Panc1 (cell line): ENCODE data around the gene STARD10. TPM values are rescaled to one million over a fixed set of nuclear protein-coding genes. Genes with fewer than 3 reads are reported as not detected.

ENCODE experiments used
- ATAC-seq: fragments of 200-7000 bp; cut with Tn5 transposase; 2 replicates; pipeline ENCODE4 v1.9.1; 2020; ENCODE audit warnings: mild to moderate bottlenecking, moderate library complexity
- BruUV-seq: library from RNA; stranded (reverse); fragments of 400-500 nt; replicated peaks from 2 replicates; lab custom pipeline; 2021; lab: Mats Ljungman, UMichigan
- CTCF ChIA-PET: fragments of 300-600 bp; sonication (Branson Sonifier 250); formaldehyde crosslinking; loops from one replicate; lab custom pipeline; 2022; ENCODE audit warnings: antibody characterized with exemption; lab: Charles Lee
- POLR2A ChIA-PET: fragments of 300-600 bp; sonication (Branson Sonifier 250); formaldehyde crosslinking; loops from one replicate; lab custom pipeline; 2022; ENCODE audit warnings: antibody characterized with exemption; lab: Charles Lee
- DNase-seq: peaks from one replicate; pipeline ENCODE4 v3.0.0-alpha.2; 2010; ENCODE audit warnings: low read depth, low spot score
- H3K27ac ChIP-seq: 2 replicates; pipeline ENCODE4 v1.5.1; 2011; ENCODE audit warnings: mild to moderate bottlenecking, low read length, inconsistent platforms
- H3K27me3 ChIP-seq: fragments of 200-500 bp; sonication (Bioruptor generic); 2 replicates; pipeline ENCODE4 v1.6.0; 2014; ENCODE audit warnings: low read length, inconsistent platforms; ENCODE audit not compliant: control insufficient read depth, insufficient read depth
- H3K36me3 ChIP-seq: fragments of 200-500 bp; sonication (Bioruptor generic); 2 replicates; pipeline ENCODE4 v1.5.1; 2014; ENCODE audit warnings: inconsistent platforms, mild to moderate bottlenecking, low read length, moderate library complexity; ENCODE audit not compliant: control insufficient read depth, insufficient read depth
- H3K4me1 ChIP-seq: 2 replicates; pipeline ENCODE4 v1.5.1; 2011; ENCODE audit warnings: inconsistent platforms, mild to moderate bottlenecking, low read length, moderate library complexity; ENCODE audit not compliant: control insufficient read depth, insufficient read depth
- H3K4me3 ChIP-seq, 2 experiments: 2 replicates each; pipeline ENCODE4 v1.5.1; 2011 to 2012; ENCODE audit warnings: low read depth in 2 of 2, low read length in 2 of 2, mild to moderate bottlenecking in 2 of 2, inconsistent platforms in 1 of 2, moderate library complexity in 1 of 2
- H3K9me3 ChIP-seq: fragments of 200-500 bp; sonication (Bioruptor generic); 2 replicates; pipeline ENCODE4 v1.5.1; 2014; ENCODE audit warnings: low read depth, mild to moderate bottlenecking, inconsistent platforms, low read length, moderate library complexity; ENCODE audit not compliant: control insufficient read depth, insufficient read depth
- POLR2AphosphoS5 ChIP-seq: IDR thresholded peaks from 2 replicates; pipeline ENCODE4 v1.6.1; 2012; ENCODE audit warnings: mild to moderate bottlenecking, low read depth, low read length, moderate library complexity
- SIN3A ChIP-seq: IDR thresholded peaks from 2 replicates; pipeline ENCODE4 v1.6.1; 2012; ENCODE audit warnings: low read depth, mild to moderate bottlenecking, low read length, moderate library complexity, borderline replicate concordance; ENCODE audit not compliant: insufficient read depth
- TCF7L2 ChIP-seq: IDR thresholded peaks from 2 replicates; pipeline ENCODE4 v1.6.1; 2011; ENCODE audit warnings: mild to moderate bottlenecking, low read depth, low read length, inconsistent platforms
- in situ Hi-C: cut with HindIII; loops from 2 replicates; pipeline ENCODE4 v1.10.0; 2016; ENCODE audit warnings: low sequenced_read_pairs, low pct_unique_long_range_greater_than_20kb
- intact Hi-C: fragments of 100-400 bp; cut with micrococcal nuclease; formaldehyde crosslinking; loops from one replicate; pipeline ENCODE4 v1.10.0; 2022; ENCODE audit not compliant: unreplicated experiment
- total RNA-seq: library from RNA; stranded (reverse); gene quantifications from one replicate; pipeline ENCODE4 v1.2.1, GENCODE V29; 2021; ENCODE audit not compliant: unreplicated experiment
- TF ChIP-seq, protein P1 (sequence below): fragments of 450-650 bp; IDR thresholded peaks from 2 replicates; pipeline ENCODE4 v1.5.1; 2017; ENCODE audit warnings: mild to moderate bottlenecking
- TF ChIP-seq, protein P2 (sequence below), 2 experiments: IDR thresholded peaks; 2 replicates each; pipeline ENCODE4 v1.6.1; 2011 to 2012; ENCODE audit warnings: low read depth in 2 of 2, control low read depth in 1 of 2, low read length in 1 of 2, mild to moderate bottlenecking in 1 of 2, moderate library complexity in 1 of 2; ENCODE audit not compliant: insufficient read depth in 1 of 2

Gene STARD10
- total RNA-seq, 1 experiment from 2014 or later: 32.1 TPM

DNA sequence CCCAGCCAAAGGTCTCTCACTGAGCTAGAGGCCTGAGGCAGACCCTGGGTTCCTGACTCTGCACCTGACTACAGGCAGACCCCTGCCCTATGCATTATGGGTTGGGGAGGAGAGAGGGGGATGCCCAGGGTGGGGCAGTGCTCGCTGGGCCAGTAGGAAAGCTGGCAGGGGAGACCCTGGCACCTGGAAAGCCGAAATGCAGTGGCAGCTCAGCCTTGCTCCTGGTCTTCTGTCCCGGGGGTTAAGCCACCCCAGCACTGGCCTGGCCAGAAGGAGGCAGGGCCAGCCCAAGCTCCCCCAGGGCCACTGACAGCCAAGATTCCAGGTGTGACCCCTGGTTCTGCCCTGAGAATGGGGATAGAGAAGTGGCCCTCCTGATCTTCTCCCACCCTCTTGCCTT, 47.0 kb downstream of the STARD10 start:
- TF ChIP-seq SIN3A: no peak
- TF ChIP-seq POLR2AphosphoS5: no peak
- no peak for TF ChIP-seq TCF7L2
- TF ChIP-seq, protein P1, sequence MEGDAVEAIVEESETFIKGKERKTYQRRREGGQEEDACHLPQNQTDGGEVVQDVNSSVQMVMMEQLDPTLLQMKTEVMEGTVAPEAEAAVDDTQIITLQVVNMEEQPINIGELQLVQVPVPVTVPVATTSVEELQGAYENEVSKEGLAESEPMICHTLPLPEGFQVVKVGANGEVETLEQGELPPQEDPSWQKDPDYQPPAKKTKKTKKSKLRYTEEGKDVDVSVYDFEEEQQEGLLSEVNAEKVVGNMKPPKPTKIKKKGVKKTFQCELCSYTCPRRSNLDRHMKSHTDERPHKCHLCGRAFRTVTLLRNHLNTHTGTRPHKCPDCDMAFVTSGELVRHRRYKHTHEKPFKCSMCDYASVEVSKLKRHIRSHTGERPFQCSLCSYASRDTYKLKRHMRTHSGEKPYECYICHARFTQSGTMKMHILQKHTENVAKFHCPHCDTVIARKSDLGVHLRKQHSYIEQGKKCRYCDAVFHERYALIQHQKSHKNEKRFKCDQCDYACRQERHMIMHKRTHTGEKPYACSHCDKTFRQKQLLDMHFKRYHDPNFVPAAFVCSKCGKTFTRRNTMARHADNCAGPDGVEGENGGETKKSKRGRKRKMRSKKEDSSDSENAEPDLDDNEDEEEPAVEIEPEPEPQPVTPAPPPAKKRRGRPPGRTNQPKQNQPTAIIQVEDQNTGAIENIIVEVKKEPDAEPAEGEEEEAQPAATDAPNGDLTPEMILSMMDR: no peak
- TF ChIP-seq, protein P2, sequence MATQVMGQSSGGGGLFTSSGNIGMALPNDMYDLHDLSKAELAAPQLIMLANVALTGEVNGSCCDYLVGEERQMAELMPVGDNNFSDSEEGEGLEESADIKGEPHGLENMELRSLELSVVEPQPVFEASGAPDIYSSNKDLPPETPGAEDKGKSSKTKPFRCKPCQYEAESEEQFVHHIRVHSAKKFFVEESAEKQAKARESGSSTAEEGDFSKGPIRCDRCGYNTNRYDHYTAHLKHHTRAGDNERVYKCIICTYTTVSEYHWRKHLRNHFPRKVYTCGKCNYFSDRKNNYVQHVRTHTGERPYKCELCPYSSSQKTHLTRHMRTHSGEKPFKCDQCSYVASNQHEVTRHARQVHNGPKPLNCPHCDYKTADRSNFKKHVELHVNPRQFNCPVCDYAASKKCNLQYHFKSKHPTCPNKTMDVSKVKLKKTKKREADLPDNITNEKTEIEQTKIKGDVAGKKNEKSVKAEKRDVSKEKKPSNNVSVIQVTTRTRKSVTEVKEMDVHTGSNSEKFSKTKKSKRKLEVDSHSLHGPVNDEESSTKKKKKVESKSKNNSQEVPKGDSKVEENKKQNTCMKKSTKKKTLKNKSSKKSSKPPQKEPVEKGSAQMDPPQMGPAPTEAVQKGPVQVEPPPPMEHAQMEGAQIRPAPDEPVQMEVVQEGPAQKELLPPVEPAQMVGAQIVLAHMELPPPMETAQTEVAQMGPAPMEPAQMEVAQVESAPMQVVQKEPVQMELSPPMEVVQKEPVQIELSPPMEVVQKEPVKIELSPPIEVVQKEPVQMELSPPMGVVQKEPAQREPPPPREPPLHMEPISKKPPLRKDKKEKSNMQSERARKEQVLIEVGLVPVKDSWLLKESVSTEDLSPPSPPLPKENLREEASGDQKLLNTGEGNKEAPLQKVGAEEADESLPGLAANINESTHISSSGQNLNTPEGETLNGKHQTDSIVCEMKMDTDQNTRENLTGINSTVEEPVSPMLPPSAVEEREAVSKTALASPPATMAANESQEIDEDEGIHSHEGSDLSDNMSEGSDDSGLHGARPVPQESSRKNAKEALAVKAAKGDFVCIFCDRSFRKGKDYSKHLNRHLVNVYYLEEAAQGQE (IDR thresholded peaks at IDR 0.05; ENCODE audit: insufficient read depth in 1 of 2, low read depth in 2 of 2, low read length in 1 of 2): no peak

DNA sequence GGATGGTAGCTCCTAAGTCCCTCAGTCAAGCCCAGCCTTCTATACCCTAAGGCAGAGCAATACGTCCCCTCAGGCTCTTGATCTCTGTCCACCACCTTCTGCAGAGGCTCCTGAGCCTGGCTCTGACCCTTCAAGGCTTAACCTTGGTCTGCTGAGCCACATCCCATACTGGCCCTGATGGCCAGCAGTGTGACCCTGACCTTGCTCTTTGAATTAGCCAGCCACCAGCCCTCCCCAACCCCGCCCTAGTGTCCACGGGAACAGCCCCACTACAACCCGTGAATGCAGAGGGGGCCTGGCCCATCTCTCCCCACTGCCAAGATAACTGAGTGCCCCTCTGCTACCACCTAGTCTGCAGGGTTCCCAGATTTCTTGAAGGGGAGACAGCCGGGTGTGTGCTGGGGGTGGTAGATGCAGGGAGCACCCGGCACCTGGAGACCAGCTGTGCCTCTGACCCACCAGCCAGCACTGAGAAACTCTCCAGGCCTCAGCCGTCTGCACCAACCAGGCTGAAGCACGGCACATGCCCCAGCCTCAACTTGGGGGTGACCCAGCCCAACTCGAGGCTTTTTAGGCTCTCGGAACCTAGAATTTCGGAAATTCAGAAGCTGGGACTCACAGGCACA, 47.8 kb downstream of the STARD10 start:
- no peak overlapping the region for H3K27ac ChIP-seq
- intact Hi-C loops (no loop called here), in situ Hi-C loops (no loop called here)
- DNase-seq (no peak), ATAC-seq (no peak)
- CTCF ChIA-PET: interaction anchor here (1.2 kb wide), 1 partner anchor 21 kb away, joined by 4 read pairs; no protein-coding TSS in a partner anchor
- H3K4me3 ChIP-seq: no peak overlapping the region
- H3K4me1 ChIP-seq: peaks cover 17% of the 10 kb centered on the region
- no peaks in the 10 kb centered on the region for H3K9me3 ChIP-seq
- no peaks in the 10 kb centered on the region for H3K36me3 ChIP-seq
- TF ChIP-seq, protein P1: no peak
- no peak for TF ChIP-seq SIN3A
- TF ChIP-seq, protein P2 (IDR thresholded peaks at IDR 0.05; ENCODE audit: insufficient read depth in 1 of 2, low read depth in 2 of 2, low read length in 1 of 2): no peak
- no peak for TF ChIP-seq TCF7L2
- TF ChIP-seq POLR2AphosphoS5: no peak
- no TSS peak for BruUV-seq
- no peaks in the 10 kb centered on the region for H3K27me3 ChIP-seq
- POLR2A ChIA-PET: no interaction called here

More for the DNA sequence above, 47.0 kb downstream of the STARD10 start:
- intact Hi-C loops: no loop called here
- DNase-seq (no peak), ATAC-seq (no peak)
- ChIA-PET POLR2A (no interaction called here), CTCF (interaction anchor here (1.2 kb wide), 1 partner anchor 21 kb away, joined by 4 read pairs; no protein-coding TSS in a partner anchor)
- in situ Hi-C loops: no loop called here
- Histone ChIP-seq H3K36me3 (peaks cover 3% of the 10 kb centered on the region; the same call in 1 of the 2 replicates), H3K27ac (no peak overlapping the region), H3K27me3 (no peaks in the 10 kb centered on the region), H3K4me3 (no peak overlapping the region), H3K4me1 (peaks cover 17% of the 10 kb centered on the region), H3K9me3 (no peaks in the 10 kb centered on the region)
- no TSS peak for BruUV-seq
